HCT116 (cell line): ENCODE measurements around the gene ZNHIT2. TPM values are rescaled to one million over a fixed set of nuclear protein-coding genes. Genes with fewer than 3 reads are reported as not detected.

Experiments used
- ATAC-seq: fragments of 200-7000 bp; cut with Tn5 transposase; 2 replicates; pipeline ENCODE4 v1.9.1; 2020; ENCODE audit warnings: mild to moderate bottlenecking, moderate library complexity
- BruUV-seq: library from RNA; stranded (reverse); fragments of 400-500 nt; replicated peaks from 2 replicates; lab custom pipeline; 2021; lab: Mats Ljungman, UMichigan
- CTCF ChIA-PET: fragments of 300-600 bp; sonication (Branson Sonifier 250); formaldehyde crosslinking; loops from one replicate; lab custom pipeline; 2021; ENCODE audit warnings: antibody characterized with exemption; lab: Charles Lee
- POLR2A ChIA-PET: fragments of 300-600, 350-600 bp; sonication (Branson Sonifier 250); formaldehyde crosslinking; loops from one replicate; lab custom pipeline; 2021; ENCODE audit warnings: antibody characterized with exemption; lab: Charles Lee
- RAD21 ChIA-PET, 2 experiments: fragments of 300-600 bp; sonication (Branson Sonifier 250); formaldehyde crosslinking; loops; one replicate each; lab custom pipeline; 2023; ENCODE audit warnings: low total read pairs in 2 of 2; ENCODE audit not compliant: uncharacterized antibody in 2 of 2, unreplicated experiment in 2 of 2, low non-redundant PET in 1 of 2; lab: Charles Lee
- DNase-seq: peaks from one replicate; pipeline ENCODE4 v3.0.0-alpha.2; 2010; ENCODE audit warnings: low read depth, low spot score
- H2AFZ ChIP-seq: fragments of 200-600 bp; shearing (Covaris generic), sonication (generic); 2 replicates; pipeline ENCODE4 v1.6.1; 2017; ENCODE audit warnings: low read depth, mixed run types, mixed read lengths, antibody characterized with exemption, low read length; ENCODE audit not compliant: poor library complexity, severe bottlenecking
- H3K27ac ChIP-seq: 2 replicates; pipeline ENCODE4 v1.5.1; 2012; ENCODE audit warnings: low read depth, low read length
- H3K27me3 ChIP-seq: fragments of 200-600 bp; sonication (generic); 2 replicates; pipeline ENCODE4 v1.6.1; 2016; ENCODE audit warnings: mixed run types, low read length, mixed read lengths; ENCODE audit not compliant: insufficient read depth
- H3K36me3 ChIP-seq, 2 experiments: fragments of 200-500 bp in 1 of 2; fragments of 200-600 bp in 1 of 2; sonication (Bioruptor generic) in 1 of 2; sonication (generic) in 1 of 2; 2 replicates each; pipeline versions ENCODE4 v1.5.1 to v1.6.1; 2014 to 2016; ENCODE audit warnings: low read length in 2 of 2, inconsistent platforms in 1 of 2, mixed read lengths in 1 of 2, mixed run types in 1 of 2; ENCODE audit not compliant: insufficient read depth in 2 of 2, control insufficient read depth in 1 of 2
- H3K4me1 ChIP-seq, 2 experiments: fragments of 200-600 bp in 1 of 2; sonication (generic) in 1 of 2; 2 replicates each; pipeline versions ENCODE4 v1.5.1 to v1.6.1; 2012 to 2017; ENCODE audit warnings: low read length in 2 of 2, inconsistent platforms in 1 of 2, mild to moderate bottlenecking in 1 of 2, mixed read lengths in 1 of 2, mixed run types in 1 of 2, moderate library complexity in 1 of 2; ENCODE audit not compliant: insufficient read depth in 2 of 2, control insufficient read depth in 1 of 2
- H3K4me2 ChIP-seq: fragments of 200-600 bp; sonication (generic); 2 replicates; pipeline ENCODE4 v1.6.1; 2017; ENCODE audit warnings: mixed run types, low read length, mixed read lengths
- H3K4me3 ChIP-seq, 2 experiments: fragments of 200-600 bp in 1 of 2; sonication (generic) in 1 of 2; replicated peaks in 1 of 2; 2 replicates each; pipeline ENCODE4 v1.5.1; 2011 to 2016; ENCODE audit warnings: low read length in 2 of 2, control low read depth in 1 of 2, low read depth in 1 of 2, mild to moderate bottlenecking in 1 of 2, mixed read lengths in 1 of 2, mixed run types in 1 of 2
- H3K79me2 ChIP-seq: fragments of 200-600 bp; sonication (generic); 2 replicates; pipeline ENCODE4 v1.6.1; 2017; ENCODE audit warnings: mild to moderate bottlenecking, mixed run types, low read length, moderate library complexity, mixed read lengths; ENCODE audit not compliant: insufficient read depth
- H3K9ac ChIP-seq: fragments of 200-600 bp; sonication (generic); 2 replicates; pipeline ENCODE4 v1.6.1; 2016; ENCODE audit warnings: low read length, mixed read lengths
- H3K9me2 ChIP-seq: fragments of 200-600 bp; sonication (generic), shearing (Covaris generic); 2 replicates; pipeline ENCODE4 v1.6.1; 2017; ENCODE audit warnings: mixed run types, mild to moderate bottlenecking, moderate library complexity; ENCODE audit not compliant: insufficient read depth
- H3K9me3 ChIP-seq, 2 experiments: fragments of 200-500 bp in 1 of 2; fragments of 200-600 bp in 1 of 2; sonication (Bioruptor generic) in 1 of 2; sonication (generic) in 1 of 2; 2 replicates each; pipeline ENCODE4 v1.6.1; 2014 to 2017; ENCODE audit warnings: low read length in 2 of 2, mixed read lengths in 2 of 2, inconsistent platforms in 1 of 2, low read depth in 1 of 2, mild to moderate bottlenecking in 1 of 2, mixed run types in 1 of 2, moderate library complexity in 1 of 2; ENCODE audit not compliant: control insufficient read depth in 1 of 2, insufficient read depth in 1 of 2
- H4K20me1 ChIP-seq: fragments of 200-600 bp; sonication (generic), shearing (Covaris generic); 2 replicates; pipeline ENCODE4 v1.6.1; 2017; ENCODE audit warnings: mixed run types, mild to moderate bottlenecking, moderate library complexity; ENCODE audit not compliant: insufficient read depth
- CBX3 ChIP-seq: IDR thresholded peaks from 2 replicates; pipeline ENCODE4 v1.6.1; 2012; ENCODE audit warnings: low read depth
- CEBPB ChIP-seq: IDR thresholded peaks from 2 replicates; pipeline ENCODE4 v1.6.1; 2012; ENCODE audit warnings: low read depth
- EGR1 ChIP-seq: IDR thresholded peaks from 2 replicates; pipeline ENCODE4 v1.6.1; 2012; ENCODE audit warnings: low read depth
- ELF1 ChIP-seq: IDR thresholded peaks from 2 replicates; pipeline ENCODE4 v1.6.1; 2012; ENCODE audit warnings: low read depth, borderline replicate concordance
- EZH2 ChIP-seq: fragments of 200-600 bp; sonication (generic); IDR thresholded peaks from 2 replicates; pipeline ENCODE4 v1.6.1; 2017; ENCODE audit warnings: antibody characterized with exemption, mixed run types
- FOSL1 ChIP-seq: IDR thresholded peaks from 2 replicates; pipeline ENCODE4 v1.6.1; 2012; ENCODE audit warnings: low read depth
- POLR2A ChIP-seq: IDR thresholded peaks from 2 replicates; pipeline ENCODE4 v1.7.0; 2011; ENCODE audit warnings: borderline replicate concordance; ENCODE audit not compliant: insufficient read depth, insufficient read length; ENCODE audit errors: extremely low read depth
- POLR2AphosphoS5 ChIP-seq: IDR thresholded peaks from 2 replicates; pipeline ENCODE4 v1.6.1; 2011; ENCODE audit warnings: mild to moderate bottlenecking, low read depth, low read length, moderate library complexity
- RAD21 ChIP-seq: IDR thresholded peaks from 2 replicates; pipeline ENCODE4 v1.6.1; 2012; ENCODE audit warnings: low read depth, mild to moderate bottlenecking
- REST ChIP-seq: IDR thresholded peaks from 2 replicates; pipeline ENCODE4 v1.6.1; 2012; ENCODE audit warnings: low read depth
- SIN3A ChIP-seq: IDR thresholded peaks from 2 replicates; pipeline ENCODE4 v1.6.1; 2012; ENCODE audit warnings: low read depth
- SP1 ChIP-seq: IDR thresholded peaks from 2 replicates; pipeline ENCODE4 v1.6.1; 2012; ENCODE audit warnings: low read depth
- SRF ChIP-seq: IDR thresholded peaks from 2 replicates; pipeline ENCODE4 v1.6.1; 2012; ENCODE audit warnings: low read depth
- TCF7L2 ChIP-seq: IDR thresholded peaks from 2 replicates; pipeline ENCODE4 v1.7.0; 2011; ENCODE audit warnings: borderline replicate concordance, inconsistent platforms; ENCODE audit not compliant: insufficient read depth, insufficient read length; ENCODE audit errors: extremely low read depth
- YY1 ChIP-seq: IDR thresholded peaks from 2 replicates; pipeline ENCODE4 v1.6.1; 2011; ENCODE audit warnings: low read length, low read depth, moderate library complexity, mild to moderate bottlenecking; ENCODE audit not compliant: insufficient replicate concordance; ENCODE audit errors: extremely low read depth
- ZBTB33 ChIP-seq: IDR thresholded peaks from 2 replicates; pipeline ENCODE4 v1.6.1; 2011; ENCODE audit warnings: mild to moderate bottlenecking, low read length, moderate library complexity; ENCODE audit not compliant: insufficient replicate concordance; ENCODE audit errors: extremely low read depth
- ZNF274 ChIP-seq: fragments of 200-500 bp; sonication (Bioruptor generic); IDR thresholded peaks from 2 replicates; pipeline ENCODE4 v1.6.1; 2014; ENCODE audit warnings: mild to moderate bottlenecking, low read depth, low read length, inconsistent platforms
- intact Hi-C: fragments of 100-400 bp; cut with micrococcal nuclease; formaldehyde crosslinking; loops from 2 replicates; pipeline ENCODE4 v1.10.0; 2022
- total RNA-seq: library from RNA; stranded (reverse); gene quantifications from one replicate; pipeline ENCODE4 v1.2.1, GENCODE V29; 2021; ENCODE audit not compliant: unreplicated experiment
- TF ChIP-seq, protein P1 (sequence below): IDR thresholded peaks from 2 replicates; pipeline ENCODE4 v1.6.1; 2012

ZNHIT2 gene
- total RNA-seq, 1 experiment from 2014 or later = 18.8 TPM

DNA sequence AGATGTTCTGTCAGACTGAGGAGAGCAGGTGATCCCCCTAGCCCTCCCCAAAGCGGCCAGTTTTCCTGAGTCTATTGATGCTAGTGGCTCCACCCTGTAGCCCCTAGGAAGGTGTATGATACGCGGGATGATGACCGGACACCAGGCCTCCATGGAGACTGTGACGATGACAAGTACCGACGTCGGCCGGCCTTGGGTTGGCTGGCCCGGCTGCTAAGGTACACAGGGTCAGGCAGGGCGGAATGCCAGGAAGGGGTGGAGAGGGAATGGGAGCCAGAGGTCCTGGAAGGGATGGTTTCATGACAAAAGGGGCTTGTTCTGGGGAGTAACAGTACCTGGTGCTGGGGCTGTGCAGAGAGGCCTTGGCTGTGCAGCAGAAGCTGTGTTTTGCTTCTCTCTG, 30.3 kb downstream of the ZNHIT2 start:
- intact Hi-C loops = no loop called here
- H3K79me2 ChIP-seq = peaks cover 22% of the 10 kb centered on the region
- H2AFZ ChIP-seq = no peak overlapping the region
- H3K9me3 ChIP-seq = no peaks in the 10 kb centered on the region
- TF ChIP-seq CBX3 (no peak), REST (no peak), ZNF274 (no peak), SIN3A (no peak), ZBTB33 (no peak), POLR2AphosphoS5 (no peak), FOSL1 (no peak), YY1 (no peak), RAD21 (no peak), EGR1 (no peak), EZH2 (no peak), CEBPB (no peak), SRF (no peak), POLR2A (no peak), ELF1 (no peak), TCF7L2 (no peak), SP1 (no peak)
- TF ChIP-seq, protein P1, sequence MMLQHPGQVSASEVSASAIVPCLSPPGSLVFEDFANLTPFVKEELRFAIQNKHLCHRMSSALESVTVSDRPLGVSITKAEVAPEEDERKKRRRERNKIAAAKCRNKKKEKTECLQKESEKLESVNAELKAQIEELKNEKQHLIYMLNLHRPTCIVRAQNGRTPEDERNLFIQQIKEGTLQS = no peak
- no peak overlapping the region for H3K9ac ChIP-seq
- H3K36me3 ChIP-seq = peaks cover 0 to 18% of the 10 kb centered on the region in 2 experiments; a peak in 1 of 4 replicates
- ChIA-PET POLR2A (no interaction called here), RAD21 (no interaction called here), CTCF (no interaction called here)
- H3K27me3 ChIP-seq = no peaks in the 10 kb centered on the region
- DNase-seq (no peak), ATAC-seq (no peak)
- H3K4me1 ChIP-seq = peaks cover 7 to 16% of the 10 kb centered on the region in 2 experiments; a peak in 3 of 4 replicates
- no peak overlapping the region for H3K4me2 ChIP-seq
- no peak overlapping the region for H3K4me3 ChIP-seq
- H3K9me2 ChIP-seq = no peaks in the 10 kb centered on the region
- H3K27ac ChIP-seq = no peak overlapping the region
- no peaks in the 10 kb centered on the region for H4K20me1 ChIP-seq
- no TSS peak for BruUV-seq
